ENCODE data around the gene ZNF287.
"Not testable (repeated sequence)": the region's sequence is repeated elsewhere in the genome, so short reads cannot be mapped to it uniquely, and the experiment has no call there.

Gene ZNF287

GRCh38 chr17:16551878-16552636 lies 16.9 kb downstream of the ZNF287 start:
- Histone ChIP-seq H3K4me3 (ENCODE audit: low read depth, low read length) (no peak overlapping the region), H3K9me3 (no peaks in the 10 kb centered on the region), H3K4me1 (no peaks in the 10 kb centered on the region), H3K27me3 (no peaks in the 10 kb centered on the region), H3K36me3 (no peaks in the 10 kb centered on the region)
- DNase-seq, result no peak
- TF ChIP-seq CTCF (IDR thresholded peaks at IDR 0.05; ENCODE audit: low read depth, low read length), result no peak

DNA sequence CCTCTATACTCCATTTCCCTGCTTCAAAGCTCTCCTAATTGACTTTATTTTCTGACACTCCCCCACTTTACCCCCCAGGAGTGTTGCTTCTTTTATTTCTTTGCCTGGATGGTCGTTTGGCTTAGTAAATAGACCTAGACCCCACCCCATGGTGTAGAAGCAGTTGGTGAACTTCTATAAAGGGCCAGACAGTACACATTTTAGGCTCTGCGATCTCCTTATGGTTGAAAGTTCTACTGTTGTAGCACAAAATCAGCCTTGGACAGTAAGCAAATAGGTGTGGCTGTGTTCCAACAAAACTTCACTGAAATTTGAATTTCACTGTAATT lies 31.9 kb downstream of the ZNF287 start:
- Histone ChIP-seq H3K9me3 (no peaks in the 10 kb centered on the region), H3K36me3 (no peaks in the 10 kb centered on the region), H3K4me1 (no peaks in the 10 kb centered on the region), H3K4me3 (ENCODE audit: low read depth, low read length) (no peak overlapping the region), H3K27me3 (no peaks in the 10 kb centered on the region)
- no peak for TF ChIP-seq CTCF (IDR thresholded peaks at IDR 0.05; ENCODE audit: low read depth, low read length)
- no peak for DNase-seq

- no peaks in the 10 kb centered on the region for H3K4me1 ChIP-seq
Measured at GRCh38 chr17:16534236-16534635, 34.8 kb downstream of the ZNF287 start.

DNA sequence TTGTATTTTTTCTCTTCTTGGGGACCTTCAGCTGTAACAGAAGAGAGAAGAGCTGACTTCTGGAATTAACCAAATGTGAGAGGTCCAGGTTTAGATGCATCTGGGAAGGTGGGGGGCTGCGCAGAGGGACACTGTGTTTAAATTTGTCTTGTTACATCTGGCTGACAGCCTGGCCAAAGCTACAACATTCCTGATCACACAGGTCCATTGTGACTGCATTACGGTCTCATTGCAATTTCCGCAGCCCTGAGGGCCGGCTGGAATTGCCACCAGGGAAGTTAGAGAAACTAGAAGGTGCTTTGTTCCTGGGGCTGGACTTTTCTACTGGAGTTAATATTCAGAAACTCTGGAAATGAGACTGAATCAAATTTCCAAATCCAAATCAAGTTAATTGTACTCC lies 39.1 kb downstream of the ZNF287 start:
- TF ChIP-seq CTCF (IDR thresholded peaks at IDR 0.05; ENCODE audit: low read depth, low read length), result no peak
- DNase-seq, result no peak

More at GRCh38 chr17:16534236-16534635, 34.8 kb downstream of the ZNF287 start:
- Histone ChIP-seq H3K27me3 (no peaks in the 10 kb centered on the region), H3K4me3 (ENCODE audit: low read depth, low read length) (no peak overlapping the region), H3K9me3 (no peaks in the 10 kb centered on the region), H3K36me3 (no peaks in the 10 kb centered on the region)
- no peak for DNase-seq
- no peak for TF ChIP-seq CTCF (IDR thresholded peaks at IDR 0.05; ENCODE audit: low read depth, low read length)

GRCh38 chr17:16527298-16527697 lies 41.7 kb downstream of the ZNF287 start:
- no peak for TF ChIP-seq CTCF (IDR thresholded peaks at IDR 0.05; ENCODE audit: low read depth, low read length)
- H3K4me3 ChIP-seq (ENCODE audit: low read depth, low read length), result no peak overlapping the region
- no peak for DNase-seq
- no peaks in the 10 kb centered on the region for H3K4me1 ChIP-seq
- H3K9me3 ChIP-seq, result no peaks in the 10 kb centered on the region
- H3K36me3 ChIP-seq, result no peaks in the 10 kb centered on the region
- H3K27me3 ChIP-seq, result peaks cover 10% of the 10 kb centered on the region

More for the DNA sequence above, 39.1 kb downstream of the ZNF287 start:
- peaks cover 10% of the 10 kb centered on the region for H3K27me3 ChIP-seq
- H3K4me3 ChIP-seq (ENCODE audit: low read depth, low read length), result no peak overlapping the region
- no peaks in the 10 kb centered on the region for H3K36me3 ChIP-seq
- no peaks in the 10 kb centered on the region for H3K9me3 ChIP-seq
- no peaks in the 10 kb centered on the region for H3K4me1 ChIP-seq

DNA sequence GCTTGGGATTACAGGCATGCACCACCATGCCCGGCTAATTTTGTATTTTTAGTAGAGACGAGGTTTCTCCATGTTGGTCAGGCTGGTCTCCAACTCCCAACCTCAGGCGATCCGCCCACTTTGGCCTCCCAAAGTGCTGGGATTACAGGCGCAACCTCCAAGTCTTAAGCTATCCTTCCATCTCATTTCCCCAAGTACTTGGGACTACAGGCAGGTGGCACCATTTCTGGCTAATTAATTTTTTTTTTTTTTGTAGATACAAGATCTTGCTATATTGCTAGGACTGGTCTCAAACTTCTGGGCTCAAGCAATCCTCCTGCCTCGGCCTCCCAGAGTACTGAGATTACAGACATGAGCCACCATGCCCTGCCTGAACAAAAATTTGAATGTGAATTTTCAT lies 43.4 kb downstream of the ZNF287 start:
- not testable (repeated sequence) for DNase-seq; H3K4me3 ChIP-seq (ENCODE audit: low read depth, low read length); H3K9me3 ChIP-seq; H3K36me3 ChIP-seq; H3K27me3 ChIP-seq; H3K4me1 ChIP-seq

Data from BE2C (cell line).